Esophagus muscularis mucosa (tissue), 4 donors: ENCODE results near the gene FAM78B. TPM values are rescaled to one million over a fixed set of nuclear protein-coding genes. Genes with fewer than 3 reads are reported as not detected.

ENCODE experiments used
- DNase-seq: peaks from one replicate; pipeline ENCODE4 v3.0.0-alpha.2; 2017; ENCODE audit errors: extremely low spot score
- H3K27ac ChIP-seq, 4 donors: fragments of 200-600 bp; sonication (generic); replicated peaks in 1 of 4; 1 replicate in 3 of 4; 2 replicates in 1 of 4; pipeline ENCODE4 v1.5.1; 2016 to 2019; ENCODE audit warnings: mild to moderate bottlenecking in 1 of 4
- H3K27me3 ChIP-seq, 4 donors: fragments of 200-600 bp; sonication (generic); one replicate each; pipeline versions ENCODE4 v1.5.1 to v1.6.0; 2016 to 2019
- H3K36me3 ChIP-seq, 4 donors: fragments of 200-600 bp; sonication (generic); one replicate each; pipeline ENCODE4 v1.5.1; 2016 to 2019
- H3K4me1 ChIP-seq, 4 donors: fragments of 200-600 bp; sonication (generic); one replicate each; pipeline ENCODE4 v1.5.1; 2016 to 2019
- H3K4me3 ChIP-seq, 4 donors: fragments of 200-600 bp; sonication (generic); 1 replicate in 2 of 4; 2 replicates in 2 of 4; pipeline ENCODE4 v1.5.1; 2016 to 2019; ENCODE audit warnings: mild to moderate bottlenecking in 4 of 4, moderate library complexity in 1 of 4
- H3K9me3 ChIP-seq, 4 donors: fragments of 200-600 bp; sonication (generic); 1 replicate in 3 of 4; 2 replicates in 1 of 4; pipeline ENCODE4 v1.5.1; 2016 to 2019
- EP300 ChIP-seq: sonication (generic); formaldehyde crosslinking; IDR thresholded peaks from one replicate; pipeline ENCODE4 v1.6.1; 2017; ENCODE audit warnings: antibody characterized with exemption
- POLR2A ChIP-seq: fragments of 450-650 bp; IDR thresholded peaks from one replicate; pipeline ENCODE4 v1.6.1; 2017; ENCODE audit warnings: antibody characterized with exemption, moderate library complexity, mild to moderate bottlenecking, low read depth
- POLR2AphosphoS5 ChIP-seq, 2 donors: sonication (generic); formaldehyde crosslinking; IDR thresholded peaks; one replicate each; pipeline ENCODE4 v1.6.1; 2017; ENCODE audit warnings: antibody characterized with exemption in 2 of 2
- WGBS: methylation state at CpG from one replicate; pipeline ENCODE4 v1.1.5; 2018; 5-methylcytosine and 5-hydroxymethylcytosine counted together
- intact Hi-C: fragments of 100-400 bp; cut with DNase I; formaldehyde crosslinking; loops from one replicate; pipeline ENCODE4 v1.15.1; 2023
- total RNA-seq, 4 donors: library from RNA; depleted of rRNA; stranded (reverse); fragments of >200 nt; gene quantifications; one replicate each; pipeline versions ENCODE4 v1.1.0 to v1.2.1, GENCODE V29; 2016
- TF ChIP-seq, protein P1 (sequence below), 3 experiments: fragments of 200-600 bp in 2 of 3; fragments of 450-650 bp in 1 of 3; sonication (generic) in 2 of 3; IDR thresholded peaks; one replicate each; pipeline ENCODE4 v1.5.1; 2017 to 2019; ENCODE audit warnings: antibody characterized with exemption in 3 of 3, mild to moderate bottlenecking in 2 of 3, moderate library complexity in 1 of 3

The FAM78B gene
- total RNA-seq, 4 donors from 2014 or later, result 0.50 to 2.0 (median 1.3) TPM

DNA sequence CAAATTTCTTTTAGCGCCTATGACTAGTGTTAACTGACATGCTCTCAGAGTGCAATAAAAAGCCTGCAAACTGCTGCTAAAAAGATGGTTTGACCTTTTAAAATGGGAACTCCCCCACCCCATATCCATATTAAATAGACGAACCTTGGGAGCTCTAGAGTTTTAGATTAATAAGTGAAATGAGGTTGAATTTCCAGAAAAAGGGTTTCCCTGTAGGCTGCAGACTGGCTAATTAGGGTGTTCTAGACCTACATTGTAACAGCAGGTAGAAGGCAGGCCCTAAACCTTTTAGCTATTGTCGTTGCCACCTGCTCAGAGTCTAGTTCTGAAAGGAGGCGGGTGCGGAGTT is 2.2 kb downstream of the FAM78B start:
- Histone ChIP-seq H3K27ac (no peak overlapping the region), H3K4me3 (peak overlapping the region; percentile 73 to 88 (median 82)), H3K36me3 (no peaks in the 10 kb centered on the region), H3K4me1 (peaks cover 15 to 34% (median 27%) of the 10 kb centered on the region in 4 donors), H3K9me3 (no peaks in the 10 kb centered on the region), H3K27me3 (no peaks in the 10 kb centered on the region)
- no peak for DNase-seq
- intact Hi-C loops, result loop anchor here (10.0 kb wide), 1 partner anchor 240 kb away; no protein-coding TSS in a partner anchor
- WGBS, result 22% methylated on average over 5 of the region's 5 CpGs
- TF ChIP-seq POLR2A (no peak), EP300 (no peak), POLR2AphosphoS5 (IDR thresholded peaks at IDR 0.05) (no peak)
- TF ChIP-seq, protein P1, sequence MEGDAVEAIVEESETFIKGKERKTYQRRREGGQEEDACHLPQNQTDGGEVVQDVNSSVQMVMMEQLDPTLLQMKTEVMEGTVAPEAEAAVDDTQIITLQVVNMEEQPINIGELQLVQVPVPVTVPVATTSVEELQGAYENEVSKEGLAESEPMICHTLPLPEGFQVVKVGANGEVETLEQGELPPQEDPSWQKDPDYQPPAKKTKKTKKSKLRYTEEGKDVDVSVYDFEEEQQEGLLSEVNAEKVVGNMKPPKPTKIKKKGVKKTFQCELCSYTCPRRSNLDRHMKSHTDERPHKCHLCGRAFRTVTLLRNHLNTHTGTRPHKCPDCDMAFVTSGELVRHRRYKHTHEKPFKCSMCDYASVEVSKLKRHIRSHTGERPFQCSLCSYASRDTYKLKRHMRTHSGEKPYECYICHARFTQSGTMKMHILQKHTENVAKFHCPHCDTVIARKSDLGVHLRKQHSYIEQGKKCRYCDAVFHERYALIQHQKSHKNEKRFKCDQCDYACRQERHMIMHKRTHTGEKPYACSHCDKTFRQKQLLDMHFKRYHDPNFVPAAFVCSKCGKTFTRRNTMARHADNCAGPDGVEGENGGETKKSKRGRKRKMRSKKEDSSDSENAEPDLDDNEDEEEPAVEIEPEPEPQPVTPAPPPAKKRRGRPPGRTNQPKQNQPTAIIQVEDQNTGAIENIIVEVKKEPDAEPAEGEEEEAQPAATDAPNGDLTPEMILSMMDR (IDR thresholded peaks at IDR 0.05), result no peak

GRCh38 chr1:166159656-166160055 is 7.1 kb downstream of the FAM78B start:
- Histone ChIP-seq H3K27ac (no peak overlapping the region), H3K4me1 (peaks cover 1 to 5% (median 2%) of the 10 kb centered on the region in 4 donors), H3K36me3 (no peaks in the 10 kb centered on the region), H3K4me3 (no peak overlapping the region), H3K9me3 (no peaks in the 10 kb centered on the region), H3K27me3 (no peaks in the 10 kb centered on the region)
- no peak for TF ChIP-seq POLR2A
- TF ChIP-seq POLR2AphosphoS5 (IDR thresholded peaks at IDR 0.05), result no peak
- TF ChIP-seq, protein P1 (IDR thresholded peaks at IDR 0.05), result no peak
- intact Hi-C loops, result loop anchor here (10.0 kb wide), 1 partner anchor 235 kb away; no protein-coding TSS in a partner anchor
- WGBS, result 78% methylated on average over 1 of the region's 1 CpG
- DNase-seq, result no peak

GRCh38 chr1:166156674-166157073 is 10.1 kb downstream of the FAM78B start:
- DNase-seq, result no peak
- peaks cover 0 to 3% (median 0%) of the 10 kb centered on the region in 4 donors for H3K4me1 ChIP-seq

GRCh38 chr1:166155108-166155507 is 11.7 kb downstream of the FAM78B start:
- H3K4me1 ChIP-seq, result peaks cover 0 to 3% (median 0%) of the 10 kb centered on the region in 4 donors
- H3K36me3 ChIP-seq, result no peaks in the 10 kb centered on the region
- H3K27ac ChIP-seq, result no peak overlapping the region
- no peak for DNase-seq
- TF ChIP-seq EP300, result no peak
- no peak for TF ChIP-seq POLR2A
- TF ChIP-seq, protein P1 (IDR thresholded peaks at IDR 0.05), result no peak
- no peak for TF ChIP-seq POLR2AphosphoS5 (IDR thresholded peaks at IDR 0.05)
- intact Hi-C loops, result no loop called here
- H3K4me3 ChIP-seq, result no peak overlapping the region
- H3K9me3 ChIP-seq, result no peaks in the 10 kb centered on the region
- no peaks in the 10 kb centered on the region for H3K27me3 ChIP-seq
- 54% methylated on average over 5 of the region's 5 CpGs for WGBS

More at GRCh38 chr1:166156674-166157073, 10.1 kb downstream of the FAM78B start:
- TF ChIP-seq POLR2AphosphoS5 (IDR thresholded peaks at IDR 0.05) (no peak), POLR2A (no peak), EP300 (no peak)
- TF ChIP-seq, protein P1 (IDR thresholded peaks at IDR 0.05), result no peak
- H3K9me3 ChIP-seq, result no peaks in the 10 kb centered on the region
- WGBS, result 57% methylated on average over 1 of the region's 3 CpGs
- H3K36me3 ChIP-seq, result no peaks in the 10 kb centered on the region
- intact Hi-C loops, result no loop called here
- no peak overlapping the region for H3K27ac ChIP-seq
- H3K4me3 ChIP-seq, result no peak overlapping the region
- H3K27me3 ChIP-seq, result no peaks in the 10 kb centered on the region
